BJ (cell line): ENCODE measurements around the gene RECQL. TPM values are rescaled to one million over a fixed set of nuclear protein-coding genes. Genes with fewer than 3 reads are reported as not detected.
"Not testable (repeated sequence)": the region's sequence is repeated elsewhere in the genome, so short reads cannot be mapped to it uniquely, and the experiment has no call there.

ENCODE experiments used
- CTCF ChIA-PET: fragments of 350-600 bp; formaldehyde crosslinking; extraction: SDS; loops from one replicate; lab custom pipeline; 2021; ENCODE audit warnings: antibody characterized with exemption, inconsistent platforms; lab: Yijun Ruan, JAX
- POLR2A ChIA-PET: fragments of 300-600 bp; sonication (Branson Sonifier 250); formaldehyde crosslinking; extraction: SDS; loops from one replicate; lab custom pipeline; 2021; ENCODE audit warnings: antibody characterized with exemption; lab: Charles Lee
- DNase-seq: peaks from one replicate; pipeline ENCODE4 v3.0.0-alpha.2; 2011; ENCODE audit warnings: low read depth
- H3K27me3 ChIP-seq: 2 replicates; pipeline ENCODE4 v1.6.0; 2011; ENCODE audit warnings: low read length; ENCODE audit not compliant: control insufficient read depth, insufficient read depth
- H3K36me3 ChIP-seq: 2 replicates; pipeline ENCODE4 v1.5.1; 2011; ENCODE audit warnings: low read length; ENCODE audit not compliant: control insufficient read depth, insufficient read depth
- H3K4me3 ChIP-seq: 2 replicates; pipeline ENCODE4 v1.5.1; 2011; ENCODE audit warnings: low read depth, mild to moderate bottlenecking, control low read depth, low read length
- CTCF ChIP-seq: IDR thresholded peaks from 2 replicates; pipeline ENCODE4 v1.5.1; 2011; ENCODE audit warnings: low read depth, mild to moderate bottlenecking, control low read depth, inconsistent platforms, low read length, moderate library complexity; ENCODE audit not compliant: insufficient read depth
- polyA plus RNA-seq: library from polyadenylated mRNA; depleted of rRNA; stranded (reverse); fragments of >200 nt; gene quantifications from 2 replicates; pipeline ENCODE4 v1.2.3, GENCODE V29; 2011

The RECQL gene
- polyA plus RNA-seq, 1 experiment: 17.6 TPM

GRCh38 chr12:21475552-21475951 is 25.9 kb downstream of the RECQL start:
- POLR2A ChIA-PET: no interaction called here
- peaks cover 8% of the 10 kb centered on the region for H3K36me3 ChIP-seq
- H3K4me3 ChIP-seq: no peak overlapping the region
- no peaks in the 10 kb centered on the region for H3K27me3 ChIP-seq
- CTCF ChIA-PET: no interaction called here
- no peak for DNase-seq
- no peak for TF ChIP-seq CTCF

- H3K27me3 ChIP-seq: no peaks in the 10 kb centered on the region
- no peak for DNase-seq
- H3K4me3 ChIP-seq: no peak overlapping the region
- no peak for TF ChIP-seq CTCF
- ChIA-PET POLR2A (no interaction called here), CTCF (no interaction called here)
- no peaks in the 10 kb centered on the region for H3K36me3 ChIP-seq
These were observed 29.1 kb downstream of the RECQL start for GRCh38 chr12:21472197-21472823.

- Histone ChIP-seq H3K36me3 (no peaks in the 10 kb centered on the region), H3K4me3 (no peak overlapping the region), H3K27me3 (no peaks in the 10 kb centered on the region)
- no peak for TF ChIP-seq CTCF
- ChIA-PET POLR2A (no interaction called here), CTCF (no interaction called here)
- no peak for DNase-seq
These were observed 30.1 kb downstream of the RECQL start for GRCh38 chr12:21471294-21471693.

GRCh38 chr12:21467334-21467733 is 34.1 kb downstream of the RECQL start:
- CTCF ChIA-PET, H3K36me3 ChIP-seq, DNase-seq, H3K27me3 ChIP-seq, POLR2A ChIA-PET, H3K4me3 ChIP-seq: not testable (repeated sequence)

- ChIA-PET CTCF (no interaction called here), POLR2A (no interaction called here)
- Histone ChIP-seq H3K27me3 (no peaks in the 10 kb centered on the region), H3K36me3 (0 out of 2 replicates have a peak, but pooled peaks cover 2% of the 10 kb centered on the region), H3K4me3 (no peak overlapping the region)
- DNase-seq: no peak
- no peak for TF ChIP-seq CTCF
These were observed 42.0 kb downstream of the RECQL start for GRCh38 chr12:21459474-21459873.

GRCh38 chr12:21456291-21456780 is 45.1 kb downstream of the RECQL start:
- H3K36me3 ChIP-seq: peaks cover 1% of the 10 kb centered on the region
- no peak for TF ChIP-seq CTCF
- no peak for DNase-seq
- no peaks in the 10 kb centered on the region for H3K27me3 ChIP-seq
- ChIA-PET POLR2A (no interaction called here), CTCF (no interaction called here)
- no peak overlapping the region for H3K4me3 ChIP-seq
